Left hindlimb (tissue), 1 donor: Measurements from ENCODE around the gene USP3.
"Not testable (repeated sequence)": the region's sequence is repeated elsewhere in the genome, so short reads cannot be mapped to it uniquely, and the experiment has no call there.

Source experiments
- DNase-seq: peaks from one replicate; pipeline ENCODE4 v3.0.0-alpha.2; 2018

Gene USP3

DNA sequence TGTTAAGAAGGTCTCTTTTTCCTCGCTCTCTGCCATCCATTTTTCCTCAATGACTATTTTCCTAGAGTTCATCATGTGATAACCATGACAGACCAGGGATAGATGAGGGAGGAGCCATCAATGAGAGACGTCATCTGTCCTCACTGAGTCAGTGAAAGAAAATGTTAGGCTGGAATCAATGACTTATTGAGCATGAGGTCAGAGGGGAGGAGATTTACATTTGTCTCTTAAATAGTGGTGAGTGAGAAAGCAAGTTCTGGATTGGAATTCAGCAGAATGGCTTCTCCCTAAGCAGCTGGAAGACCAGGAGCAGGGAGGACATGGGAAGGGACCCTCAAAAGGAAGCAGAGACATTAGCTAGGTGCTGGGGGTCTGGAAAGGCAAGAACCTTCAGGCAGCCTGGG lies 28.2 kb upstream of the USP3 start:
- no peak for DNase-seq

DNA sequence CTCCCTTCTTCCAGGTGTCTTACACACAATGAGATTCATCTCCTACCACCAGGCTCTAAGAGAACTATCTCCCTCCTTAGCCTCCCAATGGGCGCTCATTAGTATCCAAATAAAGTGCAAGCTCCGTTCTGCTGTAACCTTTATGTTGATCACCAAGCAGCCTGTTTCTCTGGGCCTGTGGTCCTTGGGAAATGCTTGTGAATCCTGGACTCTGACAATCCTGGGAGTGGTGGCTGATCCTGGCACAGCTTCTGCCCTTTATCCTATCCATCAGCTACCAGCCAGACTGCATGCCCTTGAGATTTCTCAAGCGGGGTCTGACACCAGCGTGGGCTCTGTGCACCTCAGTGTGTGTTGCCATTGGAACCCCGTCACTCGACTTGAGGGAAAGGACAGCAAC lies 26.1 kb upstream of the USP3 start:
- DNase-seq, result no peak

DNA sequence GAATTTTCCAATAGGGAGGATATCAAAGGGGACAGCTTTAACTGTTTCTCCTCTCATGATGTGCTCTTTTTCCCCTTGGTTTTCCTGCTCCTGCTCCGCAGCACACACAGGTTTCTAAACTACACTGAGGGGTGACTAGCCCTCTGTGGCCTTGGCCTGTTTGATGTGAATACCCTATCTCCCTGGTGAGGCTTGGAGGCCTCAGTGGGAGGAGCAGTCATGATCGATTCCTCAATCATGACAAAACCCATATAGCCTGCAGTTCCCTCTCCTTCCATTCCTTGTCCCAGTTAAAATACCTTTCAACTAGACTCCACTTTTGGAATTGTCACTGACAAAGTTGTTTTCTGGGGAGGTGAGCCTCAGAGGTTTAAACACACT lies 24.0 kb upstream of the USP3 start:
- no peak for DNase-seq

DNA sequence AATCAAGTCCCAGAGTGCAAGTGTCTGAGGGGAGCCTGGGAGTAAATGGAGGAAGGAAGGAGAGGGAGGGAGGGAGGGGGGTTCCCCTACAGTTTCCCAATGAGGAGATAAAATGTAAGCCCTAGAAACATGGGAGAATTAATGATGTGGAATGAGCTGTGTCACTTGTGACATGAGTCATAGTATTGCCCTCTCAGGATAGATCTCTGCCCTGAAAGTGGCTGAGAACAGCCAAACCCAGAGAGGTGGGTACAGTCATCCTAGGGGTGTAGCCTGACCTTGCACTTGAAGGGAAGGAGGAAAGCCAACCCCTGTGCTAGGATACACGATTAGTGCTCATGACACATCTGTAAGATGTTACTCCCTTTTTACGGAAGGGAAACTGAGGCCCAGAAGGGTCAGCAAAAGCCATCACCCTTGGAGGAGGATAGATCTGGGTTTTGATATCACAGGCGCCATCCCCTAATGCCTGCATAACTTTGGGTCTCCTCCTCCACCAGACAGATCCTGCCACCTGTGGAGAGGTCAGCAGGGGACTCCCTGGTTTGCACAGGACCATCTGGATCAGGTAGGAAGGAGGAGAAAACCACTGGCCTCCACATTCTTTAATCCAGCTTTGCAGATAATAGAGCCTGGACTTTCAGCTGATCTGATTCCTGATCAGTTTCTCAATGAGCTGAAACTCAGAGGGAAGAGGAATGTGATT lies 23.1 kb upstream of the USP3 start:
- no peak for DNase-seq

DNA sequence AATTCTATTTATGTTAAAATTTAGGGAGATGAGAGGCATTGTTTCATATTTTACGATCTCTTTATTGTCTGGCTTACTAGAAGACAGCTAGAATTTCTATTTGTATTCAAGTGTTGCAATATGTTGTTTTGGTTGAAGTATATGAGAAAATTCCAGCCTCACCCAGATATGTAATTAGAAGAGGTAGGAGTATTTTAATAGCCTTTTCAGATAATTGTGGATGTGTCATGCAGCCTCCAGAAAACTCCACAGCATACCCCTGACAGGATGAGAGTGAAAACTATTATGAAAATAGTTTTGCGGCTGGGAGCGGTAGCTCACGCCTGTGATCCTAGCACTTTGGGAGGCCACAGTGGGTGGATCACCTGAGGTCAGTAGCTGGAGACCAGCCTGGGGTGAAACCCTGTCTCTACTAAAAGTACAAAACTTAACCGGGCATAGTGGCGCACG lies 21.5 kb upstream of the USP3 start:
- DNase-seq, result no peak

DNA sequence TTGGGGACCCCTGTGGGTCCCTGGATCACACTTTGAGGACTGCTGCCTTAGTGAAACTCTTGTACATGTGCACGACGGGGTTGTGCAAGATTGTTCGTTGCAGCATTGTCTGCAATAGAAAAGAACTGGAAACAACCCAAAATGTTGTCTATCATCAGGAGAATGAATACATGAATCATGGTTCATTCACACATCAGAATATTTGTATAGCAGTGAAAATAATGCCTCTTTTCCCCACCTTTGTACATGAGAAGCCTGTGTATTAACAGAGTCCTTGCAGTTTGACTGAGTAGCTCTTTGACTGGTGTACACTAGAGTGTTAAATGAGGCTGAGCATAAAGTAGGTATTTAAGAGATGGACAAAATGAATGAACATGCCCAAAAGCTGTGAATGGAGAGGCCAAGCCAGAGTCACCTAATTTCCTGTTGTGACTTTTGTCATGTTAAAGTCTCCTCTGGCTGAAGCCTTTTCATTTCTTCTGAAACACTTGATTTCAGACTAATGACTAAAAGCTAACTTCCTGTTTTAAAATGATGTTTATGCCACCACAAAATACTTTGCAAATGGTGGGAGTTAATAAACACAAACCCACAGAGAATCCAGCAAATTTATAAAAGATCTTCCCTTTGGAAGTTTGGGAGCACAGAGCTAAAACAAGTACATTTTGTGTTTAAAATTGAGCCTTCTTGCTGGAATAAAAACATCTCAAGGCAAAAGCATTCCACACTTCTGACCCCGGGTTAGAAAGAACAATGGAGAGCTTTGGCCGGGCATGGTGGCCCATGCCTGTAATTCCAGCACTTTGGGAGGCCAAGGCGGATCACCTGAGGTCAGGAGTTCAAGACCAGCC lies 20.6 kb upstream of the USP3 start:
- no peak for DNase-seq

DNA sequence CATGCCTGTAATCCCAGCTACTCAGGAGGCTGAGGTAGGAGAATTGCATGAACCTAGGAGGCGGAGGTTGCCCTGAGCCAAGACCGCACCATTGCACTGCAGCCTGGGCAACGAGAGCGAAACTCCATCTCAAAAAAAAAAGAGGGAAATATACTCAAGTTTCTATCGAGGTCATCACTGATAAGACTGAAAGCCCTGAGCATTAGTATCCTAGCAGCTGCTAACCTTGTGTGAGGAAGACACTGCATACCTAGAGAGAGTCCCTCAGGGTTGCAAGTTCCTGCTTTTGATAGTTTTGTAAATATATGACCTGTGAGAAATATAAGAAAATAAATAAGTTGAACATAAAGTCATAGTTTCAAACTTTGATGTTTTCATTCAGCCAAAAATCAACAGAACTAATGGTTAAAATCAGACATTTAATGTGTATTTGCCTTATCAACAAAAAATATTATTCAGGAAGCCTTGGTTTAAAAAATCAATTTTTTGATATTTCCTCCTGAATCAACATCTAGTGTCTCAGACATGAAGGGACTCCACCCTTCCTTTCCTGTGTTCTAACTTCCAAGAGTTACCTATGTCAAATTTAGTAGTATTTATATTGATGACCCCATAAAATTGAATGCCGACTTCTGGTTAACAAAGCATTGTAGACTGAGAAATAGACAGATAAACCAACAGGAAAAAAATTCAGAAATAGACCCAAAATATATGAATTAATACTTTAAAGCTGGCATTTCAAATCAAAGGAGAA lies 19.8 kb upstream of the USP3 start:
- no peak for DNase-seq

DNA sequence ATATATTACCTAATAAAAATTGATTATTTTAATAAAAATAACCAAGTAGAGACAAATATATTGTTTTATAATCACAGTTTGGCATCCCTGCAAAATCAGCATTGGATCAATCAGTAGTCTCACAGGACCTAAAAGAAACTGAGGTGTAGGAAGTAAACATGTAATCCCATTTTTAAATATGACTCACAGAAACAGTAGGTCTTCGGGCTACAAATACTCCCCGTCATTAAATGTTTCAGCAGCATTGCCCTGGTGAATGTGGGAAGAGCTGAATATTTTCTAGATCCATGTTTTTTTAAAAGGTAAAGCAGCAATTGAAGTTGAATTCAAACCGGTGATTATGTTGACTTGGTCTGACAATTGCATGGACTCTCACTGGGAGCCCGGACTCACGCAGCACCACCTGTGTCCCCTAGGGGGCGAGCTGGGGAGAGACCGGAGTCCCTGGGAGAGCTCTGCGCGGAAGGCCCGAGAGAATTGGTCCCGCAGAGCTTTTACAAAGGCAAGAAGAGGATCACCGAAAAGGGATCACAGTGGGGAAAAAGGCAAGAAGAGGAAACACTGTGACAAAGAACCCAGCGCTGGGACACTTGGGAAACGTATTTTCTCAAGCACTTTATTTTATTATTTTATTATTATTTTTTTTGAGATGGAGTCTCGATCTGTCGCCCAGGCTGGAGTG lies 17.2 kb upstream of the USP3 start:
- peak; percentile 80 for DNase-seq

DNA sequence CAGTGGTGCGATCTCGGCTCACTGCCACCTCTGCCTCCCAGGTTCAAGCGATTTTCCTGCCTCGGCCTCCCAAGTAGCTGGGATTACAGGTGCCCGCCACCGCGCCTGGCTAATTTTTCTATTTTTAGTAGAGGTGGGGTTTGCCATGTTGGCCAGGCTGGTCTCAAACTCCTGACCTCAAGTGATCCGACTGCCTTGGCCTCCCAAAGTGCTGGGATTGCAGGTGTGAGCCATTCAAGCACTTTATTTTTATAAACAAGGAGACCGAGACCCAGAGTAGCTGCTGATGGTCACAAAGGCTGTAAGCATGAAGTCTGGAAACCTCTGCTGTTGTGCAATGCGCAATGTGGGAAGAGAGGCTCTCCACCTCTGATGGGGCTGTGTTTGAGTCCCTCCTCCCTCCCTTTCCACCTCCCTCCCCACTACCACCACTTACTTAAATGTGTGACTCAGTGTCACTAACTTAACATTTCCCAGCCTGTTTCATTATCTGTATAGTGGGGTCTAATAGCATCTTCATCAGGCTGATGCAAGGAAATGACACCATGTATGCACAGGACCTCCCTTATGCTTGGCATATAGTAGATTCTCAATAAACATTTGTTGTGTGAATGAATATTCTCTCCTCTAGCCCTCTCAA lies 16.5 kb upstream of the USP3 start:
- not testable (repeated sequence) for DNase-seq

DNA sequence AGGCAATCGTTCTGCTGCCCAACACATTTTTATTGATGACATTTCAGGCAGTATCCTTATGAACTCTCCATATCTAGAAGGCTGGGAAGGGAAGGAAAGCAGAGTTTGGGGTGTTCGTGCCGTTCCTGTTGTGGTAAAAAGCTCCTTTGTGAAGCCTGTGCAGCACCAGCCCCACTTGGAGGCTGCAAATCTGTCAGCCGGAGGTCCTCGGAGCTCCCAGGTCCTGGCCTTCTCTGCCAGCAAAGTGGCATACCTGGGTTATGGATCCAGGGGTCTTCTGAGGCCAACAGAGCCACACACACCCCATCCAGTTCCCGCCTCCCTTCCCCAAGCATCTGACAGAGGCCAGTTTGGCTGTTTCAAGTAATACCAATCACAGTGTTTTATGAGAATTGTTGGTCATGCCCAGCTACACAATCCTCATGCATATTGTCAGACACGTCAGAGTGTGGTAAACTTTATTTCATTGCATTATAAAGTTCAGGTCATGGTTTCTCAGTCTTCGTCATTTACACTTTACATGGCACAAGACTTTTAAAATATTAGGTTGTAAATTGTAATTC lies 15.9 kb upstream of the USP3 start:
- no peak for DNase-seq

DNA sequence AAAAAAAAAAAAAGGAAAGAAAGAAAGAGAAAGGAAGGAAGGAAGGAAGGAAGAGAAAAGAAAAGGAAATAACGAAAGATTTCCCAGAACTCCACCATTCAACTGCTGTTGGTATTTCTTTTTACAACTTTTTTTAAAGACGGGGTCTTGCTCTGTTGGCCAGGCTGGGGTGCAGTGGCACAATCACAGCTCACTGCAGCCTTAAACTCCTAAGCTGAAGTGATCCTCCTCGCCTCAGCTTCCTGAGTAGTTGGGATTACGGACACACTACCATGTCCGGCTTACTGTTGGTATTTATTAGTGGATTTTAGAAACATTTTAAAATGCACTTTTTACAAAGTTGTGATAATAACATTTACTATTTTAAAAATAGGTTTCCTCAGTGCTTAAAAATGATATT lies 15.0 kb upstream of the USP3 start:
- DNase-seq, result no peak

DNA sequence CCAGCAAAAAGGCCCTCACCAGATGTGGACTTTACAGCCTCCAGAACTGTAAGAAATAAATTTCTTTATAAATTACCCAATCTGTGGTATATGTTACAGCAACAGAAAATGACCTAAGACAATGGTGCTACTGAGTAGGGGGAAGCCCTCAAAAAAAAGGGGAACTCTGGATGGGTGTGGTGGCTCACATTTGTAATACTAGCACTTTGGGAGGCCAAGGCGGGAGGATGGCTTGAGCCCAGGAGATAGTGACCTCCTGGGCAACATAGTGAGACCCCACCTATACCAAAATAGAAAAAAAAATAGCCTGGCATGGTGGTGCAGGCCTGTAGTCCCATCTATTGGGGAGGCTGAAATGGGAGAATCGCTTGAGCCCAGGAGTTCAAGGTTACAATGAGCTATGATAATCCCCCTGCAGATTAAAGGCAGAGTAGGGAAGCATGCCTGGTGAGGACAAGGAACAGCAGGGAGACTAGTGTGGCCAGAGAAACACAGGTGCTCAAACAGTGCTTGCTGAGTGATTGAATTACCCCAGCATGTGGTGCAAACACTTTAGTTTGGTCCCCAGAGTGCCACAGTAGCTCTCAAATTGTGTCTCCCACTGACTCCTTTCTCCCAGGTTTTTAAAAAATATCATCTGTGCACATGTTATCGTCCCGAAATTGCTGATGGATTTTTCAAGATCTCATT lies 13.9 kb upstream of the USP3 start:
- no peak for DNase-seq

DNA sequence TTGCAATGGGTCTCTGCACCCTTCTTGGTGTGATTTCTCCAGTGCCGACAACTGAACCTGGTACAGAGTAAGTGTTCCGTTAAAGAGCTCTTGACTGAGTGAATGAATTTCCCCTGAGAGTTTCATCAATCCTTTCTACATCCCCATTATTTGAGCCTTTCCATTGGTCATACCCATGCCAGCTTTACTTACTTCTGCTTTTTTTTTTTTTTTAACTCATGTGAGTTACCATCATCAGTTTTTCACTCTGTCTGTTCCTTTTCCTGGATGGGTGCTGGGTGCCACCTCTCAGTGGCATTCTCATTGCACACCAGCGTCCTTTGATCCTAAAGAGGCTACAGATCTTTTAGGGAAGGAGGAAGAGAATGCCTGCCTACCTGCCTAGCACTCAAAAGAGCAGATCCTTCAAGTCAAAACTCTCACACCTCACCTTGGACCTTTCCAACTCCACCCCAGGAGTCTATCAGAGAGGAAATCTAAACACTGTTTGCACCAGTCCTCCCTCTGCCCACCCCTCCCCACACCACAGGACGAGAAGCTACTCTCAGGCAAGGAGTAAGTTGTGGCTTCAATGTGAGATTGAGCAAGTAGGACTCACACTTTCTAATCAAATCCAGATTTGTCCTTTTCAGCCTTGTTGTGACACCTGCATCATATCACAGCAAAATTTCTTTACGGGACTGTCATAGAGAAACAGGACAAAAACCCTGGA lies 13.1 kb upstream of the USP3 start:
- DNase-seq, result no peak

DNA sequence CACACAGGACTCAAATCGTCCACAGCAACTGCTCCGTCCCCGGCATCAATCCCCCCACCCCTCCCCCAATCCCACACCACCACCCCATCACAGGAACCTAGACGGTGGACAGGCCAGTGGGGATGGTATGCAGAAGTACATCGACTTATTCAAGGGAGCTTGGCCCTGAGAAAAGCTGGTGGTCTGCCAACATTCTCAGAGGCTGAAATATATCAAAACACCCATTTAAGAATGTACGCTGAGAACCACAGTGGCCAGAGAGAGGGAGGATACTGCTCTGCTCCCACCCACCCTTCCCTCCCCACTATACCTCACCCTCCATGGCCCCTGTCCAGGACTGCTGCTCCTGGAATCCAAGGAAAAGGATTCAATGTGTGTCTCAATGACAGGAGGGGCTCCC lies 12.4 kb upstream of the USP3 start:
- DNase-seq, result no peak

DNA sequence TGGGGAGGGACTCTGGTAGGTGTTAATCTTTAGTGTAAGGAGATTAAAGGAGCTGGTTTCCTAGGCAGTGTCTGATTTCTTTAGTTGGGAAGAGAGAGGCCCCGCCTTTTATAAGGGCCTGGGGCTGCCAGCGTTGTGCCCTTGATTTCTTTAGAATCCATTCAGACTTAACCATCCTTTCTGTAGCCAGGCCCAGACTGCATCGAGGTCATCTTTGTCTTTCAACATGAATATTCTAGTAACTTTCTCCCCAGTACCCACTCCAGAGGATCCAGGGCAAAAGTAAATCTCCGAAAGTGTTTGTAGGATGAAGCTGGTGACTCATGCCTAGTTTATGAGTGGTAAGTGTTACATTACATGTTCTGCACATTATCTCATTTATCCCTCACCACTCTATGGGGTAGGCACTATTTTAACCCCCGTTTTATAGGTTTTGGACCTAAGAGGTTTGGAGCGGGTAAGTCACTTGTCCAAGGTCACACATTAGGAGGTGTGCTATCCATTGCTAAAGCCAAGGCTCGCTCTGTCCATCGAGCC lies 11.8 kb upstream of the USP3 start:
- no peak for DNase-seq

DNA sequence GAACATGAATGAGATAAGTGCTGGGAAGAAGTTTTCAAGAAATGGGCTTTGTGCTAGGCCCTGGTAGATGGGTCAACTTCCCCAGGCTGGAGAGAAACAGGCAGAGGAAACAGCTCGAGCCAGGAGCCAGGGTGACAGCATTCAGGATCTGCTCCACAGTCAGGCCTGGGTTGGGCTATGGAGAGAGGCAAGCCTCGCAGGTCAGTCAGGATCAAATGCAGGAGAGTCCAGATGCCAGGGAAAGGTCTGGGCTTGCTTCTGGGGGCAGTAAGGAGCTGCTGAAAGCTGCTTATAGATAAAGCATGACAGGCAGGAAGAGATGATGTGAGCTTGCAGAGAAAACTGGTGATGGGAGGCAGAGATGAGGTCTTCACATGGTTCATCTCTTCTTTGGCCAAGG lies 11.0 kb upstream of the USP3 start:
- no peak for DNase-seq

DNA sequence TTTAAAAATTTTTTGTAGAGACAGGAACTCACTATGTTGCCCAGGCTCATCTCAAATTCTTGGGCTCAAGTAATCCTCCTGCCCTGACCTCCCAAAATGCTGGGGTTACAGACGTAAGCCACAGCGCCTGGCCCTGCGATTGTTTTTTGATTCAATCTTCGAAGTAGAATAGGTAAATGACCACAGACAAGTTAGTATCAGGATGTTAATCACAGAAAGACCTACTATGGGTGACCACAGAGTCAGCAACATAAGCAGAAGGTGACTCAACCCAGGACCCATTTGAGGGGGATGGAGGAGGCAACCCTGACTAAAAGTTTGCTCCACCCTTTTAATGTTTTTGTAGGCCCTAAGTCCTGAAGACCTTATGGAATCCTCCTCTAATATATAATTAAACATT lies 10.0 kb upstream of the USP3 start:
- no peak for DNase-seq

DNA sequence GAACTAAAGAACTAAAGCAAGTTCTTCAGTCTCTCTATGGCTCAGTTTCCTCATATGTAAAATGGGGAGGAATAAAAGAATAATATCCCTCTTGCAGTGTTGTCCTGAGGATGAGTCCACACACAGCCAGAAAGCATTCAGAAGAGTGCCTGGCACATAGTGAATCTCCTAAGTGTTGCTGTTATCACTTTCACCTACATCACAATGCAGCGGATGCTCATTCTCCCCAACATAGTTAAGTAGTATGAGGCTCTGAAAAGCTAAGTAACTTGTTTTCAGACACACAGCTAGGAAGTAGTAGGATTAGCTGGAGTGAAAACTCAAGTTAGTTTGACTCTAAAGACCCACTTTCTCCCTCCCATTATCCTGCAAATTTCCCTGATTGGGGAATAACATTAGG lies 9.1 kb upstream of the USP3 start:
- DNase-seq, result no peak

DNA sequence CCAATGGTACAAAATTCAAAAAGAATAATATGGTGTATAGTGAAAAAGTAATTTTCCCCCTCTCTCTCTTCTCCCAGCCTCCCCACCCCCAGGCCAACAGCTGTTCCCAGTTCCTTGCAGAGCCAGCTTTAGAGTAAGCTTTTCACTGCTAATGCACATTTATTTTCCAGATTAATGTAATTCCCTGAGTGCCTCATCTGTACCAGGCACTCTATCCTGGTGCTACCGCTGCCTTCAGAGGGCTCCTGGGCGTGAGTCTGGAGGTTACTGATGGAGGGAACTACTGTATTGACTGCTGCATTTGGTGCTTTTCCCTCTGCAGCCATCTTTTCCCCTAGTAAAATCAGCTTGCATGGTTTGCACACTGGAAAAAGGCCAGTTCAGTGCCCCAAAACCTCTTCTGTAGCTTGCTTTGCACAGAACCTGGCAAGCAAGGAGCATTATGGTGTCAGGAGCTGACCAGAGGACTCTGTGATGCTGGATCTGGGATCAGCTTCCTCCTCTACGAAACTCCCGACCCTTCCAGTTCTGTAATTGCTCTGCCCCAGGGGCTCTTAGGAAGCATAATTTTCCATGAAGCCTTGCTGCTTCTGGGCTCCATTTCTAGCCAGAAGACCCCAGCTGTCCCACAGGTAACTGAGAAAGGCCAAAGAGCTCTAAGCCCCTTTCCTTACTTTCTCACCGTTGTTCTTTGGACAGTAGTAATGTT lies 8.5 kb upstream of the USP3 start:
- no peak for DNase-seq
